Mononuclear cell (primary cell): ENCODE results near the gene TMEM72. TPM values are rescaled to one million over a fixed set of nuclear protein-coding genes. Genes with fewer than 3 reads are reported as not detected.

Experiments
- H3K27me3 ChIP-seq: 2 replicates; pipeline ENCODE4 v1.6.0; 2011; ENCODE audit warnings: low read length, control low read depth; ENCODE audit not compliant: insufficient read depth
- H3K4me1 ChIP-seq: 2 replicates; pipeline ENCODE4 v1.5.1; 2011; ENCODE audit warnings: mild to moderate bottlenecking, low read length, control low read depth; ENCODE audit not compliant: insufficient read depth
- H3K4me3 ChIP-seq: 2 replicates; pipeline ENCODE4 v1.5.1; 2011; ENCODE audit warnings: mild to moderate bottlenecking, low read length, moderate library complexity
- H3K9me3 ChIP-seq: 2 replicates; pipeline ENCODE4 v1.5.1; 2011; ENCODE audit warnings: low read depth, mild to moderate bottlenecking, control low read depth, low read length
- total RNA-seq: library from RNA; depleted of rRNA; stranded (reverse); fragments of >200 nt; gene quantifications from one replicate; pipeline ENCODE4 v1.2.3, GENCODE V29; 2012

Gene TMEM72
- total RNA-seq, 1 donor: not detected

GRCh38 chr10:44931621-44932516 is 20.7 kb downstream of the TMEM72 start:
- peaks cover 47% of the 10 kb centered on the region for H3K4me1 ChIP-seq
- no peak overlapping the region for H3K4me3 ChIP-seq
- no peaks in the 10 kb centered on the region for H3K27me3 ChIP-seq
- H3K9me3 ChIP-seq: no peaks in the 10 kb centered on the region

GRCh38 chr10:44932517-44933450 is 21.6 kb downstream of the TMEM72 start:
- H3K27me3 ChIP-seq: no peaks in the 10 kb centered on the region
- no peaks in the 10 kb centered on the region for H3K9me3 ChIP-seq
- H3K4me1 ChIP-seq: peaks cover 52% of the 10 kb centered on the region
- no peak overlapping the region for H3K4me3 ChIP-seq

GRCh38 chr10:44933451-44934321 is 22.5 kb downstream of the TMEM72 start:
- Histone ChIP-seq H3K4me1 (peaks cover 59% of the 10 kb centered on the region), H3K4me3 (no peak overlapping the region), H3K9me3 (no peaks in the 10 kb centered on the region), H3K27me3 (no peaks in the 10 kb centered on the region)

GRCh38 chr10:44934416-44935200 is 23.5 kb downstream of the TMEM72 start:
- no peaks in the 10 kb centered on the region for H3K9me3 ChIP-seq
- H3K27me3 ChIP-seq: no peaks in the 10 kb centered on the region
- H3K4me3 ChIP-seq: no peak overlapping the region
- H3K4me1 ChIP-seq: peaks cover 68% of the 10 kb centered on the region

- Histone ChIP-seq H3K4me1 (peaks cover 73% of the 10 kb centered on the region), H3K4me3 (no peak overlapping the region), H3K27me3 (no peaks in the 10 kb centered on the region), H3K9me3 (no peaks in the 10 kb centered on the region)
These were observed 24.2 kb downstream of the TMEM72 start for GRCh38 chr10:44935201-44935965.

- no peak overlapping the region for H3K4me3 ChIP-seq
- H3K9me3 ChIP-seq: no peaks in the 10 kb centered on the region
- H3K4me1 ChIP-seq: peaks cover 78% of the 10 kb centered on the region
- no peaks in the 10 kb centered on the region for H3K27me3 ChIP-seq
These were observed 24.8 kb downstream of the TMEM72 start for GRCh38 chr10:44935966-44936295.

- H3K9me3 ChIP-seq: no peaks in the 10 kb centered on the region
- peaks cover 78% of the 10 kb centered on the region for H3K4me1 ChIP-seq
- no peak overlapping the region for H3K4me3 ChIP-seq
- no peaks in the 10 kb centered on the region for H3K27me3 ChIP-seq
These were observed 25.3 kb downstream of the TMEM72 start for GRCh38 chr10:44936314-44936975.

- H3K9me3 ChIP-seq: no peaks in the 10 kb centered on the region
- H3K4me3 ChIP-seq: no peak overlapping the region
- no peaks in the 10 kb centered on the region for H3K27me3 ChIP-seq
- peaks cover 78% of the 10 kb centered on the region for H3K4me1 ChIP-seq
These were observed 26.3 kb downstream of the TMEM72 start for GRCh38 chr10:44937196-44938005.

- Histone ChIP-seq H3K9me3 (peaks cover under 1% of the 10 kb centered on the region), H3K4me3 (no peak overlapping the region), H3K27me3 (no peaks in the 10 kb centered on the region), H3K4me1 (peaks cover 64% of the 10 kb centered on the region)
These were observed 27.8 kb downstream of the TMEM72 start for GRCh38 chr10:44938956-44939355.

- peaks cover 8% of the 10 kb centered on the region for H3K9me3 ChIP-seq
These were observed 28.7 kb downstream of the TMEM72 start for GRCh38 chr10:44939691-44940401.

GRCh38 chr10:44944354-44944753 is 33.2 kb downstream of the TMEM72 start:
- no peaks in the 10 kb centered on the region for H3K27me3 ChIP-seq
- peaks cover 49% of the 10 kb centered on the region for H3K4me1 ChIP-seq
- no peak overlapping the region for H3K4me3 ChIP-seq

More at GRCh38 chr10:44939691-44940401, 28.7 kb downstream of the TMEM72 start:
- Histone ChIP-seq H3K4me1 (peaks cover 55% of the 10 kb centered on the region), H3K27me3 (no peaks in the 10 kb centered on the region), H3K4me3 (no peak overlapping the region)

GRCh38 chr10:44946205-44946604 is 35.1 kb downstream of the TMEM72 start:
- Histone ChIP-seq H3K9me3 (peaks cover 8% of the 10 kb centered on the region), H3K4me1 (peaks cover 53% of the 10 kb centered on the region), H3K27me3 (no peaks in the 10 kb centered on the region), H3K4me3 (no peak overlapping the region)

More at GRCh38 chr10:44944354-44944753, 33.2 kb downstream of the TMEM72 start:
- H3K9me3 ChIP-seq: peaks cover 8% of the 10 kb centered on the region
